HepG2 (cell line): ENCODE data around the gene CUEDC2. TPM values are rescaled to one million over a fixed set of nuclear protein-coding genes. Genes with fewer than 3 reads are reported as not detected.

ENCODE experiments used
- ATAC-seq: fragments of 200-7000 bp; cut with Tn5 transposase; 3 replicates; pipeline ENCODE4 v1.9.1; 2020; ENCODE audit warnings: mild to moderate bottlenecking, moderate library complexity
- BruUV-seq: library from RNA; stranded (reverse); fragments of 400-500 nt; replicated peaks from 2 replicates; lab custom pipeline; 2021; lab: Mats Ljungman, UMichigan
- CTCF ChIA-PET: fragments of 300-600 bp; formaldehyde crosslinking; extraction: SDS; loops from one replicate; lab custom pipeline; 2021; ENCODE audit warnings: low total read pairs, inconsistent platforms, low intra/inter-chr PET ratio; lab: Yijun Ruan, JAX
- POLR2A ChIA-PET: fragments of 350-600 bp; sonication (Branson Sonifier 250); formaldehyde crosslinking; loops from one replicate; lab custom pipeline; 2020; ENCODE audit warnings: antibody characterized with exemption, inconsistent platforms; lab: Yijun Ruan, JAX
- DNase-seq: peaks from one replicate; pipeline ENCODE4 v3.0.0-alpha.2; 2015; ENCODE audit warnings: low spot score
- FAIRE-seq: peaks from 3 replicates; lab custom pipeline; 2011; peaks lifted over from hg19 to GRCh38; lab: Jason Lieb, UNC
- H2AFZ ChIP-seq: one replicate; pipeline ENCODE4 v1.6.1; 2011; ENCODE audit warnings: low read length, inconsistent platforms
- H3K27ac ChIP-seq: fragments of 300-600 bp; 3 replicates; pipeline ENCODE4 v1.8.0; 2011; ENCODE audit warnings: mixed run types, mild to moderate bottlenecking, mixed read lengths, low read length, inconsistent platforms; ENCODE audit not compliant: insufficient read depth; ENCODE audit errors: extremely low read length
- H3K27me3 ChIP-seq, 2 experiments: fragments of 200-600 bp in 1 of 2; 2 replicates in 1 of 2; 3 replicates in 1 of 2; pipeline versions ENCODE4 v1.6.0 to v1.8.0; 2011; ENCODE audit warnings: low read length in 2 of 2, mild to moderate bottlenecking in 2 of 2, moderate library complexity in 2 of 2, inconsistent platforms in 1 of 2; ENCODE audit not compliant: insufficient read depth in 2 of 2, control insufficient read depth in 1 of 2
- H3K36me3 ChIP-seq, 2 experiments: fragments of 200-600 bp in 1 of 2; replicated peaks in 1 of 2; 2 replicates in 1 of 2; 3 replicates in 1 of 2; pipeline versions ENCODE4 v1.5.1 to v1.8.0; 2011; ENCODE audit warnings: low read length in 2 of 2, inconsistent platforms in 1 of 2; ENCODE audit not compliant: insufficient read depth in 2 of 2, control insufficient read depth in 1 of 2
- H3K4me1 ChIP-seq: 2 replicates; pipeline ENCODE4 v1.5.1; 2012; ENCODE audit warnings: low read length, inconsistent platforms; ENCODE audit not compliant: insufficient read depth
- H3K4me2 ChIP-seq: 2 replicates; pipeline ENCODE4 v1.6.0; 2011; ENCODE audit warnings: low read depth, low read length, inconsistent platforms
- H3K4me3 ChIP-seq, 3 experiments: fragments of 200-600 bp in 1 of 3; sonication (generic), shearing (Covaris generic) in 1 of 3; replicated peaks in 1 of 3; 2 replicates each; pipeline ENCODE4 v1.5.1; 2011 to 2016; ENCODE audit warnings: low read length in 3 of 3, inconsistent platforms in 2 of 3, low read depth in 2 of 3, mild to moderate bottlenecking in 2 of 3, control low read depth in 1 of 3, mixed read lengths in 1 of 3; ENCODE audit not compliant: insufficient read depth in 1 of 3
- H3K79me2 ChIP-seq: one replicate; pipeline ENCODE4 v1.6.1; 2011; ENCODE audit warnings: low read length, inconsistent platforms; ENCODE audit not compliant: insufficient read depth
- H3K9ac ChIP-seq: 2 replicates; pipeline ENCODE4 v1.6.0; 2011; ENCODE audit warnings: mild to moderate bottlenecking, low read depth, low read length, inconsistent platforms; ENCODE audit not compliant: insufficient read depth
- H3K9me3 ChIP-seq: 2 replicates; pipeline ENCODE4 v1.5.1; 2012; ENCODE audit warnings: mild to moderate bottlenecking, low read length
- H4K20me1 ChIP-seq: 2 replicates; pipeline ENCODE4 v1.6.0; 2011; ENCODE audit warnings: inconsistent platforms, mild to moderate bottlenecking, low read length, moderate library complexity; ENCODE audit not compliant: insufficient read depth
- CREM ChIP-seq, 2 experiments: sonication (generic) in 1 of 2; formaldehyde crosslinking in 1 of 2; IDR thresholded peaks; 2 replicates each; pipeline versions ENCODE4 v1.4.0 to v1.6.1; 2016 to 2020; ENCODE audit warnings: antibody characterized with exemption in 1 of 2, mild to moderate bottlenecking in 1 of 2, missing genetic modification reagents in 1 of 2
- KAT7 ChIP-seq: IDR thresholded peaks from 2 replicates; pipeline ENCODE4 v1.6.1; 2018; ENCODE audit warnings: borderline replicate concordance, missing compliant biosample characterization
- KDM5A ChIP-seq: fragments of 200-600 bp; sonication (generic); IDR thresholded peaks from 2 replicates; pipeline ENCODE4 v1.7.0; 2018; ENCODE audit warnings: antibody characterized with exemption, mild to moderate bottlenecking, low read length, borderline replicate concordance
- POLR2G ChIP-seq: fragments of 200-400 bp; formaldehyde crosslinking; IDR thresholded peaks from 2 replicates; pipeline ENCODE4 v1.6.1; 2018; ENCODE audit warnings: mild to moderate bottlenecking, low read depth, low read length, moderate library complexity
- SALL1 ChIP-seq: sonication (generic); formaldehyde crosslinking; IDR thresholded peaks from 2 replicates; pipeline ENCODE4 v1.8.0; 2022; ENCODE audit warnings: mild to moderate bottlenecking, missing genetic modification reagents
- ZC3H4 ChIP-seq: sonication (generic); formaldehyde crosslinking; IDR thresholded peaks from 2 replicates; pipeline ENCODE4 v1.4.0; 2020; ENCODE audit warnings: missing genetic modification reagents, borderline replicate concordance
- ZNF317 ChIP-seq: sonication (generic); formaldehyde crosslinking; IDR thresholded peaks from 2 replicates; pipeline ENCODE4 v1.5.0; 2020; ENCODE audit warnings: mild to moderate bottlenecking, missing genetic modification reagents
- WGBS: methylation state at CpG from one replicate; pipeline ENCODE4 v1.1.6; 2017; ENCODE audit warnings: low lambda C conversion rate; 5-methylcytosine and 5-hydroxymethylcytosine counted together
- in situ Hi-C: cut with HindIII; loops from 2 replicates; pipeline ENCODE4 v1.10.0; 2017; ENCODE audit warnings: low pct_unique_long_range_greater_than_20kb; ENCODE audit not compliant: extremely low pct_ligation_motif_present
- intact Hi-C: fragments of 100-400 bp; cut with micrococcal nuclease; formaldehyde crosslinking; loops from one replicate; pipeline ENCODE4 v1.10.0; 2022; ENCODE audit not compliant: unreplicated experiment
- polyA plus RNA-seq, 8 experiments: library from polyadenylated mRNA; depleted of rRNA in 3 of 8; stranded (reverse) in 7 of 8; unstranded in 1 of 8; fragments of >200 nt; fragmentation: Illumina TruSeq in 4 of 8; extraction: Trizol in 4 of 8; gene quantifications; 2 replicates each; pipeline versions ENCODE4 v1.2.1 to v1.2.3, GENCODE V29; 2011 to 2016; ENCODE audit warnings: low read depth in 4 of 8, missing spikeins in 1 of 8, mixed read lengths in 1 of 8; ENCODE audit not compliant: insufficient read depth in 1 of 8
- total RNA-seq, 5 experiments: library from RNA; depleted of rRNA; stranded (reverse); fragments of >200 nt; fragmentation: Illumina TruSeq; extraction: Trizol; gene quantifications; 2 replicates each; pipeline ENCODE4 v1.2.3, GENCODE V29; 2016; ENCODE audit warnings: low read depth in 1 of 5
- TF ChIP-seq, protein P1 (sequence below): sonication (generic); formaldehyde crosslinking; IDR thresholded peaks from 2 replicates; pipeline ENCODE4 v1.5.1; 2020; ENCODE audit warnings: missing genetic modification reagents, mild to moderate bottlenecking, borderline replicate concordance
- TF ChIP-seq, protein P2 (sequence below): sonication (generic); formaldehyde crosslinking; IDR thresholded peaks from 2 replicates; pipeline ENCODE4 v1.5.1; 2020; ENCODE audit warnings: mild to moderate bottlenecking, missing genetic modification reagents
- TF ChIP-seq, protein P3 (sequence below): IDR thresholded peaks from 2 replicates; pipeline ENCODE4 v1.6.1; 2016; ENCODE audit warnings: mild to moderate bottlenecking, missing biosample characterization, missing genetic modification reagents
- TF ChIP-seq, protein P4 (sequence below): sonication (generic); formaldehyde crosslinking; IDR thresholded peaks from 2 replicates; pipeline ENCODE4 v1.4.0; 2020; ENCODE audit warnings: mild to moderate bottlenecking, missing genetic modification reagents
- TF ChIP-seq, protein P5 (sequence below): sonication (generic); formaldehyde crosslinking; IDR thresholded peaks from 2 replicates; pipeline ENCODE4 v1.4.0; 2020; ENCODE audit warnings: missing genetic modification reagents, mild to moderate bottlenecking, borderline replicate concordance

CUEDC2 gene
- total and polyA plus RNA-seq, 2 of the 13 experiments (the other 11 are each of a cell fraction or from before 2014, with no cell fraction given): 13.1 to 18.4 TPM

DNA sequence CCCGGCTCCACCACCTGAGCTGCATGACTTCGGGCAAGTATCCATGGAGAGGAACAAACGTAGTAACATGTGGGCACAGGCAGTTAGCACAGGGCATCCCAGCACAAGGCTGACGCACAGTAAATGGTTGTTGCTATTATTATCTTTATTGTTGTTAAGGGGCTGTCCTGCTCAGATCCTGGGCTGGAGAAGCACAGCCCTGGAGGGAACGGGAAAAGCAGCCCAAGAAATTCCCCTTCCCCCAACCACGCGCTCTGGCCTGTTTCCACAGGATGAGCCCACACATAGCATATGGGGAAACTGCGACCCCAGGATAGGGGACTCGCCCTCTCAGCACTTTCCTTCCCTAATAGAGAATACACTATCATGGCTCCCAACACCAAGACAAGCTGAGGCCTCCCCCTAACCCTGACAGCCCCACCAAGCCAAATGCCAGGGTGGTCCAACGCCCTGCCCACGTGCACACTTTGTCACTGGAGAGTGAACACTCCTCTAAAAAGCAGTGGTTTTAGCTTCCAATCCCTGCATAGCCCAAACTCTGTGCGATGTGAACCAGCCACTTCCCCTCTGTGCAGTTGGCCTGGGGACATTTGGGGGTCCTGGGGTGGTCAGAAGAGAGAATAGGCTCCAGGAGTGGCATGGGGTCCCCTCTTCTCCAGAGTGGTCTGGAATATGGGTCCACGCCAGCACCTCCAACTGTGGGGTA, 24.8 kb downstream of the CUEDC2 start:
- no peak overlapping the region for H3K9ac ChIP-seq
- peaks cover 4% of the 10 kb centered on the region; the same call in 1 of the 2 replicates for H4K20me1 ChIP-seq
- H3K4me2 ChIP-seq: no peak overlapping the region
- H2AFZ ChIP-seq: no peak overlapping the region
- no peaks in the 10 kb centered on the region for H3K36me3 ChIP-seq
- POLR2A ChIA-PET: no interaction called here
- ATAC-seq: no peak
- H3K27me3 ChIP-seq: peaks cover 22 to 58% of the 10 kb centered on the region in 2 experiments
- H3K4me3 ChIP-seq: no peak overlapping the region
- intact Hi-C loops: no loop called here
- H3K9me3 ChIP-seq: no peaks in the 10 kb centered on the region
- CTCF ChIA-PET: no interaction called here
- no peaks in the 10 kb centered on the region for H3K79me2 ChIP-seq
- in situ Hi-C loops: loop anchor here (10.0 kb wide), 1 partner anchor 67 kb away; no protein-coding TSS in a partner anchor
- peaks cover 25% of the 10 kb centered on the region for H3K4me1 ChIP-seq
- WGBS: 51% methylated on average over 12 of the region's 13 CpGs
- H3K27ac ChIP-seq: no peak overlapping the region
- no peak for FAIRE-seq
- BruUV-seq: no TSS peak
- no peak for DNase-seq
- TF ChIP-seq ZC3H4 (CRISPR knock-in tag): no peak
- TF ChIP-seq SALL1 (CRISPR knock-in tag): no peak
- no peak for TF ChIP-seq KAT7
- TF ChIP-seq, protein P1, sequence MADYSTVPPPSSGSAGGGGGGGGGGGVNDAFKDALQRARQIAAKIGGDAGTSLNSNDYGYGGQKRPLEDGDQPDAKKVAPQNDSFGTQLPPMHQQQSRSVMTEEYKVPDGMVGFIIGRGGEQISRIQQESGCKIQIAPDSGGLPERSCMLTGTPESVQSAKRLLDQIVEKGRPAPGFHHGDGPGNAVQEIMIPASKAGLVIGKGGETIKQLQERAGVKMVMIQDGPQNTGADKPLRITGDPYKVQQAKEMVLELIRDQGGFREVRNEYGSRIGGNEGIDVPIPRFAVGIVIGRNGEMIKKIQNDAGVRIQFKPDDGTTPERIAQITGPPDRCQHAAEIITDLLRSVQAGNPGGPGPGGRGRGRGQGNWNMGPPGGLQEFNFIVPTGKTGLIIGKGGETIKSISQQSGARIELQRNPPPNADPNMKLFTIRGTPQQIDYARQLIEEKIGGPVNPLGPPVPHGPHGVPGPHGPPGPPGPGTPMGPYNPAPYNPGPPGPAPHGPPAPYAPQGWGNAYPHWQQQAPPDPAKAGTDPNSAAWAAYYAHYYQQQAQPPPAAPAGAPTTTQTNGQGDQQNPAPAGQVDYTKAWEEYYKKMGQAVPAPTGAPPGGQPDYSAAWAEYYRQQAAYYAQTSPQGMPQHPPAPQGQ (CRISPR knock-in tag): no peak
- no peak for TF ChIP-seq KDM5A
- TF ChIP-seq, protein P2, sequence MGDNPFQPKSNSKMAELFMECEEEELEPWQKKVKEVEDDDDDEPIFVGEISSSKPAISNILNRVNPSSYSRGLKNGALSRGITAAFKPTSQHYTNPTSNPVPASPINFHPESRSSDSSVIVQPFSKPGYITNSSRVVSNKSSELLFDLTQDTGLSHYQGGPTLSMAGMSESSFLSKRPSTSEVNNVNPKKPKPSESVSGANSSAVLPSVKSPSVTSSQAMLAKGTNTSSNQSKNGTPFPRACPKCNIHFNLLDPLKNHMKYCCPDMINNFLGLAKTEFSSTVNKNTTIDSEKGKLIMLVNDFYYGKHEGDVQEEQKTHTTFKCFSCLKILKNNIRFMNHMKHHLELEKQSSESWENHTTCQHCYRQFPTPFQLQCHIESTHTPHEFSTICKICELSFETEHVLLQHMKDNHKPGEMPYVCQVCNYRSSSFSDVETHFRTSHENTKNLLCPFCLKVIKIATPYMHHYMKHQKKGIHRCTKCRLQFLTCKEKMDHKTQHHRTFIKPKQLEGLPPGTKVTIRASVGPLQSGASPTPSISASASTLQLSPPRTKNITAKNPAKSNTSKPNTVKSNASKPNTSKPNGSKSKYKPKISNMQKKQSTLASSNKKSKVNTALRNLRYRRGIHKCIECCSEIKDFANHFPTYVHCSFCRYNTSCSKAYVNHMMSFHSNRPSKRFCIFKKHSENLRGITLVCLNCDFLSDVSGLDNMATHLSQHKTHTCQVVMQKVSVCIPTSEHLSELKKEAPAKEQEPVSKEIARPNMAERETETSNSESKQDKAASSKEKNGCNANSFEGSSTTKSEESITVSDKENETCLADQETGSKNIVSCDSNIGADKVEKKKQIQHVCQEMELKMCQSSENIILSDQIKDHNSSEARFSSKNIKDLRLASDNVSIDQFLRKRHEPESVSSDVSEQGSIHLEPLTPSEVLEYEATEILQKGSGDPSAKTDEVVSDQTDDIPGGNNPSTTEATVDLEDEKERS (CRISPR knock-in tag): no peak
- TF ChIP-seq ZNF317: no peak
- TF ChIP-seq, protein P3, sequence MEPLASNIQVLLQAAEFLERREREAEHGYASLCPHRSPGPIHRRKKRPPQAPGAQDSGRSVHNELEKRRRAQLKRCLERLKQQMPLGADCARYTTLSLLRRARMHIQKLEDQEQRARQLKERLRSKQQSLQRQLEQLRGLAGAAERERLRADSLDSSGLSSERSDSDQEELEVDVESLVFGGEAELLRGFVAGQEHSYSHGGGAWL: no peak
- no peak for TF ChIP-seq POLR2G
- TF ChIP-seq CREM (IDR thresholded peaks at IDR 0.05): no peak
- TF ChIP-seq CREM (CRISPR knock-in tag; IDR thresholded peaks at IDR 0.05): no peak
- TF ChIP-seq, protein P4, sequence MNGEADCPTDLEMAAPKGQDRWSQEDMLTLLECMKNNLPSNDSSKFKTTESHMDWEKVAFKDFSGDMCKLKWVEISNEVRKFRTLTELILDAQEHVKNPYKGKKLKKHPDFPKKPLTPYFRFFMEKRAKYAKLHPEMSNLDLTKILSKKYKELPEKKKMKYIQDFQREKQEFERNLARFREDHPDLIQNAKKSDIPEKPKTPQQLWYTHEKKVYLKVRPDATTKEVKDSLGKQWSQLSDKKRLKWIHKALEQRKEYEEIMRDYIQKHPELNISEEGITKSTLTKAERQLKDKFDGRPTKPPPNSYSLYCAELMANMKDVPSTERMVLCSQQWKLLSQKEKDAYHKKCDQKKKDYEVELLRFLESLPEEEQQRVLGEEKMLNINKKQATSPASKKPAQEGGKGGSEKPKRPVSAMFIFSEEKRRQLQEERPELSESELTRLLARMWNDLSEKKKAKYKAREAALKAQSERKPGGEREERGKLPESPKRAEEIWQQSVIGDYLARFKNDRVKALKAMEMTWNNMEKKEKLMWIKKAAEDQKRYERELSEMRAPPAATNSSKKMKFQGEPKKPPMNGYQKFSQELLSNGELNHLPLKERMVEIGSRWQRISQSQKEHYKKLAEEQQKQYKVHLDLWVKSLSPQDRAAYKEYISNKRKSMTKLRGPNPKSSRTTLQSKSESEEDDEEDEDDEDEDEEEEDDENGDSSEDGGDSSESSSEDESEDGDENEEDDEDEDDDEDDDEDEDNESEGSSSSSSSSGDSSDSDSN: no peak
- TF ChIP-seq, protein P5, sequence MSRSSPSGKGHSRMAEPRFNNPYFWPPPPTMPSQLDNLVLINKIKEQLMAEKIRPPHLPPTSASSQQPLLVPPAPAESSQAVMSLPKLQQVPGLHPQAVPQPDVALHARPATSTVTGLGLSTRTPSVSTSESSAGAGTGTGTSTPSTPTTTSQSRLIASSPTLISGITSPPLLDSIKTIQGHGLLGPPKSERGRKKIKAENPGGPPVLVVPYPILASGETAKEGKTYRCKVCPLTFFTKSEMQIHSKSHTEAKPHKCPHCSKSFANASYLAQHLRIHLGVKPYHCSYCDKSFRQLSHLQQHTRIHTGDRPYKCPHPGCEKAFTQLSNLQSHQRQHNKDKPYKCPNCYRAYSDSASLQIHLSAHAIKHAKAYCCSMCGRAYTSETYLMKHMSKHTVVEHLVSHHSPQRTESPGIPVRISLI: no peak
